Measurements from ENCODE around the gene R3HDM4. TPM values are rescaled to one million over a fixed set of nuclear protein-coding genes. Genes with fewer than 3 reads are reported as not detected.
"Not testable (repeated sequence)": the region's sequence is repeated elsewhere in the genome, so short reads cannot be mapped to it uniquely, and the experiment has no call there.

Gene R3HDM4
- 35.8 and 46.1 TPM in 2 replicates for total RNA-seq

DNA sequence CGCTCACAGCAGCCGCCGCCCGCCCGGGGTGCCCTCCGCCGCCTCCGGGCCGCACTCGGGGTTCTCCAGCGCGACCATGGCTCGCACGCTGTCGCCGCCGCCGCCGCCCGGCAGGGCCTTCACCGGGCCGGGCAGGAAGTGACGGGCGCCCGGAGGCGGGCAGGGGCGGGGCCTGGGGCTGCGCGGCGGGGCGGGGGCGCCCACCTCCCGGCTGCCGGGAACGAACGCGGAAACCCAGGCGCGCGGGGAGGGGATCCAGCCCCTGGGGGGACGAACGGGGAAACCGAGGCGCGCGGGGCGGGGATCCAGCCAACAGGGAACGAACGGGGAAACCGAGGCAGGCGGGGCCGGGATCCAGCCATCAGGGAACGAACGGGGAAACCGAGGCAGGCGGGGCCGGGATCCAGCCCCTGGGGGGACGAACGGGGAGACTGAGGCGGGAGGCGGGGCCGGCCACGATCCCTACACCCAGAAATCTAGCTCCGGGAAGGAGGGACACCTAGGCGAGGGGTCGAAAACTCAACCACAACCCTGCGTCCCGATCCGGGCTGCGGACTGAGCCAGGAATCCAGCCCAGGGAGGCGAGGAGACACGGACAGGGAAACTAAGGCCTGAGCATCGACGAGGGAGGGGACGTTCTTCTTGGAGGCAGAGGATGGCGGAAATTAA is at the start of gene R3HDM4:
TSS of gene R3HDM4 (minus strand) at position 140 of the 669 bp plus-strand sequence. CDS start at position 78, 62 bp downstream.
- TF ChIP-seq, protein P1, sequence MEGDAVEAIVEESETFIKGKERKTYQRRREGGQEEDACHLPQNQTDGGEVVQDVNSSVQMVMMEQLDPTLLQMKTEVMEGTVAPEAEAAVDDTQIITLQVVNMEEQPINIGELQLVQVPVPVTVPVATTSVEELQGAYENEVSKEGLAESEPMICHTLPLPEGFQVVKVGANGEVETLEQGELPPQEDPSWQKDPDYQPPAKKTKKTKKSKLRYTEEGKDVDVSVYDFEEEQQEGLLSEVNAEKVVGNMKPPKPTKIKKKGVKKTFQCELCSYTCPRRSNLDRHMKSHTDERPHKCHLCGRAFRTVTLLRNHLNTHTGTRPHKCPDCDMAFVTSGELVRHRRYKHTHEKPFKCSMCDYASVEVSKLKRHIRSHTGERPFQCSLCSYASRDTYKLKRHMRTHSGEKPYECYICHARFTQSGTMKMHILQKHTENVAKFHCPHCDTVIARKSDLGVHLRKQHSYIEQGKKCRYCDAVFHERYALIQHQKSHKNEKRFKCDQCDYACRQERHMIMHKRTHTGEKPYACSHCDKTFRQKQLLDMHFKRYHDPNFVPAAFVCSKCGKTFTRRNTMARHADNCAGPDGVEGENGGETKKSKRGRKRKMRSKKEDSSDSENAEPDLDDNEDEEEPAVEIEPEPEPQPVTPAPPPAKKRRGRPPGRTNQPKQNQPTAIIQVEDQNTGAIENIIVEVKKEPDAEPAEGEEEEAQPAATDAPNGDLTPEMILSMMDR (IDR thresholded peaks at IDR 0.05; ENCODE audit: insufficient read depth, low read length, severe bottlenecking) = no peak
- Histone ChIP-seq H3K36me3 (ENCODE audit: control insufficient read depth, insufficient read depth, low read length) (no peaks in the 10 kb centered on the region), H3K27me3 (ENCODE audit: control insufficient read depth, insufficient read depth, low read length) (peaks cover 7% of the 10 kb centered on the region), H3K4me3 (ENCODE audit: low read depth, low read length) (peak within 1 kb of the TSS; percentile 88)
- FAIRE-seq (no peak), DNase-seq (ENCODE audit: low read depth) (no peak)

- Histone ChIP-seq H3K27me3 (ENCODE audit: control insufficient read depth, insufficient read depth, low read length) (no peaks in the 10 kb centered on the region), H3K36me3 (ENCODE audit: control insufficient read depth, insufficient read depth, low read length) (peaks cover 15% of the 10 kb centered on the region), H3K4me3 (ENCODE audit: low read depth, low read length) (no peak overlapping the region)
- peak; percentile 28 for DNase-seq (ENCODE audit: low read depth)
- FAIRE-seq = no peak
- TF ChIP-seq, protein P1 (IDR thresholded peaks at IDR 0.05; ENCODE audit: insufficient read depth, low read length, severe bottlenecking) = no peak
Measured at GRCh38 chr19:961866-962620, 49.0 kb upstream of the R3HDM4 start.

GRCh38 chr19:960601-960938 is 47.6 kb upstream of the R3HDM4 start:
- TF ChIP-seq, protein P1 (IDR thresholded peaks at IDR 0.05; ENCODE audit: insufficient read depth, low read length, severe bottlenecking) = no peak
- no peak for DNase-seq (ENCODE audit: low read depth)
- H3K4me3 ChIP-seq (ENCODE audit: low read depth, low read length) = no peak overlapping the region
- no peak for FAIRE-seq
- peaks cover 11% of the 10 kb centered on the region for H3K36me3 ChIP-seq (ENCODE audit: control insufficient read depth, insufficient read depth, low read length)
- H3K27me3 ChIP-seq (ENCODE audit: control insufficient read depth, insufficient read depth, low read length) = no peaks in the 10 kb centered on the region

- DNase-seq (ENCODE audit: low read depth) (no peak), FAIRE-seq (no peak)
- Histone ChIP-seq H3K36me3 (ENCODE audit: control insufficient read depth, insufficient read depth, low read length) (peaks cover 11% of the 10 kb centered on the region), H3K4me3 (ENCODE audit: low read depth, low read length) (no peak overlapping the region), H3K27me3 (ENCODE audit: control insufficient read depth, insufficient read depth, low read length) (no peaks in the 10 kb centered on the region)
- TF ChIP-seq, protein P1 (IDR thresholded peaks at IDR 0.05; ENCODE audit: insufficient read depth, low read length, severe bottlenecking) = no peak
Measured at GRCh38 chr19:960020-960419, 47.0 kb upstream of the R3HDM4 start.

DNA sequence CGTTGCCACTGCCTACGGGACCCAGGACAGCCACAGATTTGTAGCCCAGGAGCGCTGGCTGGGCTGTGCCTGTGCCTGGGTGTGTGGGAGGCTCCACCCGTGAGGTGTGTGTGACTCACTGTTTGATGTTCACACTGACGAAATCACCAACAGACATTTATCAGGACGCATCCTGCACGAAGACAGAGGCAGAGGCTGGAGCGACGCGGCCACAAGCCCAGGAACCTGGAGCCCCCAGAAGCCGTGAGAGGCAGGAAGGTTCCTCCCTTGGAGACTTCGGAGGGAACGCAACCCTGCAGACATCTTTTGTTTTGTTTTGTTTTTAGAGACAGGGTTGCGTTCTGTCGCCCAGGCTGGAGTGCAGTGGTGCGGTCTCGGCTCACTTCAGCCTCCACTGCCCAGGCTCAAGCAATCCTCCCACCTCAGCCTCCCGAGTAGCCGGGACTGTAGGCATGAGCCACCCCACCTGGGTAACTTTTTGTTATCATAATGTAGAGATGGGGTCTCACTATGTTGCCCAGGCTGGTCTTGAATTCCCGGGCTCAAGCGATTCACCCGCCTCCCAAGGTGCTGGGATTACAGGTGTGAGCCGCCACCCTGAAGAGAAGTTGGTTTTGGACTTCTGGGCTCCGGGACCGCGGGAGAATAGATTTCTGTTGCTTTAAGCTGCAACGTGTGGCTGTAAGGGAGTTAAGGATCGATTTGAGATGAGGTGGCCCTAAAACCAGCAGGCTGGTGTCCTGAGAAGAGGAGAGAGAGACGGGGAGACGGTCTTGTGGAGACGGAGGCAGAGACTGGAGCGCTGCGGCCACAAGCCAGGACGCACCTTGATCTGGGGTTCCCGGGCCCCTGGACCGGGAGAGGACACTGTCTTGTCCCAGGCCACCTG is 46.2 kb upstream of the R3HDM4 start:
- Histone ChIP-seq H3K36me3 (ENCODE audit: control insufficient read depth, insufficient read depth, low read length) (peaks cover 5% of the 10 kb centered on the region), H3K4me3 (ENCODE audit: low read depth, low read length) (no peak overlapping the region), H3K27me3 (ENCODE audit: control insufficient read depth, insufficient read depth, low read length) (no peaks in the 10 kb centered on the region)
- TF ChIP-seq, protein P1 (IDR thresholded peaks at IDR 0.05; ENCODE audit: insufficient read depth, low read length, severe bottlenecking) = no peak
- peak; percentile 73 for FAIRE-seq
- peak; percentile 73 for DNase-seq (ENCODE audit: low read depth)

DNA sequence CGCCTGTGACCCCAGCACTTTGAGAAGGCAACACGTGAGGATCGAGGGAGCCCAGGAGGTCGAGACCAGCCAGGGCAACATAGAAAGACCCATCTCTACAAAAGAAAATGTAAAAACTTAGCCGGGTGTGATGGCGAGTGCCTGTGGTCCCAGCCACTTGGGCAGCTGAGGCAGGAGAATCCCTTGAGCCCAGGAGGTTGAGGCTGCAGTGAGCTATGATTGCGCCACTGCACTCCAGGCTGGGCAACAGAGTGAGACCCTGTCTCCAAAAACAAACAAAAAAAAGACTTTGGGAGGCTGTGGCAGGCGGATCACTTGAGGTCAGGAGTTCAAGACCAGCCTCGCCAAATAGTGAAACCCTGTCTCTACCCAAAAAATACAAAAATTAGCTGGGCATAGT is 44.6 kb upstream of the R3HDM4 start:
- DNase-seq (ENCODE audit: low read depth); FAIRE-seq; H3K4me3 ChIP-seq (ENCODE audit: low read depth, low read length); H3K27me3 ChIP-seq (ENCODE audit: control insufficient read depth, insufficient read depth, low read length); H3K36me3 ChIP-seq (ENCODE audit: control insufficient read depth, insufficient read depth, low read length): not testable (repeated sequence)
